Neural cell (in vitro differentiated cells): ENCODE results near the gene MKRN2. TPM values are rescaled to one million over a fixed set of nuclear protein-coding genes. Genes with fewer than 3 reads are reported as not detected.

Experiments
- H2AFZ ChIP-seq: fragments of 200-600, 300-800 bp; sonication (generic), shearing (Covaris generic); 2 replicates; pipeline ENCODE4 v1.6.0; 2014; ENCODE audit warnings: low read depth, mild to moderate bottlenecking, antibody characterized with exemption, low read length, moderate library complexity
- H3F3A ChIP-seq: fragments of 200-600 bp; shearing (Covaris generic); 2 replicates; pipeline ENCODE4 v1.6.1; 2016; ENCODE audit warnings: mild to moderate bottlenecking, moderate library complexity, mixed read lengths, antibody characterized with exemption, low read length; ENCODE audit not compliant: insufficient read depth, poor library complexity, severe bottlenecking
- H3K27ac ChIP-seq: fragments of 200-600, 300-800 bp; sonication (generic), shearing (Covaris generic); 2 replicates; pipeline ENCODE4 v1.5.1; 2014; ENCODE audit warnings: mild to moderate bottlenecking, low read length, moderate library complexity
- H3K27me3 ChIP-seq: fragments of 300-800, 200-600 bp; sonication (generic), shearing (Covaris generic); 2 replicates; pipeline ENCODE4 v1.6.0; 2014; ENCODE audit warnings: mild to moderate bottlenecking, low read depth, low read length, moderate library complexity; ENCODE audit not compliant: insufficient read depth
- H3K36me3 ChIP-seq: fragments of 300-800, 200-600 bp; sonication (generic), shearing (Covaris generic); 2 replicates; pipeline ENCODE4 v1.5.1; 2014; ENCODE audit warnings: mild to moderate bottlenecking, antibody characterized with exemption, low read length, moderate library complexity; ENCODE audit not compliant: insufficient read depth
- H3K4me2 ChIP-seq: fragments of 300-800, 200-600 bp; sonication (generic), shearing (Covaris generic); 2 replicates; pipeline ENCODE4 v1.6.0; 2014; ENCODE audit warnings: mild to moderate bottlenecking, low read length
- H3K4me3 ChIP-seq: fragments of 300-800, 200-600 bp; sonication (generic), shearing (Covaris generic); 2 replicates; pipeline ENCODE4 v1.5.1; 2014; ENCODE audit warnings: mild to moderate bottlenecking, low read length, moderate library complexity
- H3K79me2 ChIP-seq: fragments of 200-600 bp; shearing (Covaris generic); replicated peaks from 2 replicates; pipeline ENCODE4 v1.6.0; 2014; ENCODE audit warnings: mild to moderate bottlenecking, low read length, moderate library complexity; ENCODE audit not compliant: insufficient read depth
- H3K9ac ChIP-seq: fragments of 300-800, 200-600 bp; sonication (generic), shearing (Covaris generic); 2 replicates; pipeline ENCODE4 v1.6.1; 2016; ENCODE audit warnings: mild to moderate bottlenecking, low read length, mixed read lengths
- H3K9me2 ChIP-seq: fragments of 200-600 bp; shearing (Covaris generic); 2 replicates; pipeline ENCODE4 v1.6.1; 2016; ENCODE audit warnings: mild to moderate bottlenecking, low read length, mixed read lengths; ENCODE audit not compliant: insufficient read depth
- H3K9me3 ChIP-seq: fragments of 200-600, 300-800 bp; sonication (generic), shearing (Covaris generic); 2 replicates; pipeline ENCODE4 v1.6.1; 2016; ENCODE audit warnings: mild to moderate bottlenecking, mixed run types, low read length, moderate library complexity, mixed read lengths
- H4K20me1 ChIP-seq: fragments of 200-600 bp; shearing (Covaris generic); 2 replicates; pipeline ENCODE4 v1.6.1; 2016; ENCODE audit warnings: mild to moderate bottlenecking, mixed run types; ENCODE audit not compliant: insufficient read depth
- CTCF ChIP-seq: fragments of 450-650 bp; IDR thresholded peaks from 2 replicates; pipeline ENCODE4 v1.5.1; 2014; ENCODE audit warnings: antibody characterized with exemption, mild to moderate bottlenecking, moderate library complexity; ENCODE audit not compliant: poor library complexity, severe bottlenecking
- EP300 ChIP-seq: fragments of 450-650 bp; conservative IDR thresholded peaks from 2 replicates; pipeline ENCODE4 v1.6.1; 2014; ENCODE audit warnings: antibody characterized with exemption, mild to moderate bottlenecking, moderate library complexity; ENCODE audit not compliant: poor library complexity, severe bottlenecking
- EZH2 ChIP-seq: fragments of 200-600, 300-800 bp; shearing (Covaris generic), sonication (generic); IDR thresholded peaks from 2 replicates; pipeline ENCODE4 v1.6.1; 2014; ENCODE audit warnings: antibody characterized with exemption, low read length, borderline replicate concordance, mild to moderate bottlenecking; ENCODE audit not compliant: insufficient read depth, poor library complexity, severe bottlenecking
- MXI1 ChIP-seq: fragments of 450-650 bp; conservative IDR thresholded peaks from 2 replicates; pipeline ENCODE4 v1.6.1; 2014; ENCODE audit warnings: antibody characterized with exemption, mild to moderate bottlenecking; ENCODE audit not compliant: poor library complexity, severe bottlenecking
- POLR2AphosphoS5 ChIP-seq: IDR thresholded peaks from 2 replicates; pipeline ENCODE4 v1.6.1; 2012
- RAD21 ChIP-seq: fragments of 450-650 bp; conservative IDR thresholded peaks from 2 replicates; pipeline ENCODE4 v1.6.1; 2014; ENCODE audit warnings: antibody characterized with exemption, mild to moderate bottlenecking, moderate library complexity
- REST ChIP-seq: IDR thresholded peaks from 2 replicates; pipeline ENCODE4 v1.6.1; 2012; ENCODE audit warnings: borderline replicate concordance
- SMC3 ChIP-seq: fragments of 450-650 bp; conservative IDR thresholded peaks from 2 replicates; pipeline ENCODE4 v1.6.1; 2014; ENCODE audit warnings: antibody characterized with exemption, mild to moderate bottlenecking, moderate library complexity; ENCODE audit not compliant: poor library complexity
- TAF1 ChIP-seq: IDR thresholded peaks from 2 replicates; pipeline ENCODE4 v1.6.1; 2012; ENCODE audit warnings: low read depth
- polyA plus RNA-seq: library from polyadenylated mRNA; depleted of rRNA; stranded (reverse); fragments of >200 nt; gene quantifications from 2 replicates; pipeline ENCODE4 v1.2.3, GENCODE V29; 2014

Gene MKRN2
- polyA plus RNA-seq, 1 donor from 2014 or later = 47.6 TPM

GRCh38 chr3:12560505-12561190 lies 3.8 kb downstream of the MKRN2 start:
- H3K4me3 ChIP-seq = peak overlapping the region; percentile 97
- H3K4me2 ChIP-seq = no peak overlapping the region
- H3K27ac ChIP-seq = peak overlapping the region; percentile 86
- H3K27me3 ChIP-seq = no peaks in the 10 kb centered on the region
- no peaks in the 10 kb centered on the region for H4K20me1 ChIP-seq
- H3K9ac ChIP-seq = peak overlapping the region; percentile 54
- TF ChIP-seq EZH2 (no peak), REST (no peak), CTCF (no peak), POLR2AphosphoS5 (no peak)
- peaks cover 74% of the 10 kb centered on the region for H3K79me2 ChIP-seq
- H3K9me2 ChIP-seq = no peaks in the 10 kb centered on the region
- no peaks in the 10 kb centered on the region for H3F3A ChIP-seq
- no peaks in the 10 kb centered on the region for H3K9me3 ChIP-seq
- H2AFZ ChIP-seq = no peak overlapping the region
- H3K36me3 ChIP-seq = no peaks in the 10 kb centered on the region

- H3F3A ChIP-seq = no peaks in the 10 kb centered on the region
- no peak overlapping the region for H3K9ac ChIP-seq
- H3K4me2 ChIP-seq = no peak overlapping the region
- no peaks in the 10 kb centered on the region for H3K9me2 ChIP-seq
- H4K20me1 ChIP-seq = no peaks in the 10 kb centered on the region
- H3K36me3 ChIP-seq = no peaks in the 10 kb centered on the region
- H3K9me3 ChIP-seq = peaks cover 4% of the 10 kb centered on the region
- H2AFZ ChIP-seq = no peak overlapping the region
- H3K27me3 ChIP-seq = no peaks in the 10 kb centered on the region
- TF ChIP-seq EP300 (no peak), MXI1 (no peak)
- H3K4me3 ChIP-seq = no peak overlapping the region
- peak overlapping the region; percentile 86 for H3K27ac ChIP-seq
- peaks cover 82% of the 10 kb centered on the region for H3K79me2 ChIP-seq
These were observed 4.5 kb downstream of the MKRN2 start for GRCh38 chr3:12561397-12561796.

GRCh38 chr3:12562451-12562850 lies 5.6 kb downstream of the MKRN2 start:
- H3K36me3 ChIP-seq = no peaks in the 10 kb centered on the region
- peaks cover 87% of the 10 kb centered on the region for H3K79me2 ChIP-seq
- H4K20me1 ChIP-seq = no peaks in the 10 kb centered on the region
- no peaks in the 10 kb centered on the region for H3K27me3 ChIP-seq
- no peak overlapping the region for H3K4me3 ChIP-seq
- no peak overlapping the region for H3K9ac ChIP-seq
- H2AFZ ChIP-seq = no peak overlapping the region
- TF ChIP-seq REST = no peak
- no peak for TF ChIP-seq TAF1
- TF ChIP-seq RAD21 = no peak
- no peak for TF ChIP-seq EP300
- TF ChIP-seq SMC3 = no peak
- no peak for TF ChIP-seq MXI1
- no peak for TF ChIP-seq CTCF
- no peak for TF ChIP-seq EZH2
- no peak for TF ChIP-seq POLR2AphosphoS5
- no peaks in the 10 kb centered on the region for H3K9me2 ChIP-seq
- peaks cover 4% of the 10 kb centered on the region for H3K9me3 ChIP-seq
- no peak overlapping the region for H3K4me2 ChIP-seq
- no peak overlapping the region for H3K27ac ChIP-seq
- no peaks in the 10 kb centered on the region for H3F3A ChIP-seq
